GM19025 (cell line): ENCODE results near the gene PKD1.

Source experiments
- ATAC-seq: cut with Tn5 transposase; IDR thresholded peaks from one replicate; pipeline ENCODE4 v1.9.1; 2021; ENCODE audit warnings: mild to moderate bottlenecking, low read depth, moderate library complexity; ENCODE audit not compliant: unreplicated experiment

Gene PKD1

DNA sequence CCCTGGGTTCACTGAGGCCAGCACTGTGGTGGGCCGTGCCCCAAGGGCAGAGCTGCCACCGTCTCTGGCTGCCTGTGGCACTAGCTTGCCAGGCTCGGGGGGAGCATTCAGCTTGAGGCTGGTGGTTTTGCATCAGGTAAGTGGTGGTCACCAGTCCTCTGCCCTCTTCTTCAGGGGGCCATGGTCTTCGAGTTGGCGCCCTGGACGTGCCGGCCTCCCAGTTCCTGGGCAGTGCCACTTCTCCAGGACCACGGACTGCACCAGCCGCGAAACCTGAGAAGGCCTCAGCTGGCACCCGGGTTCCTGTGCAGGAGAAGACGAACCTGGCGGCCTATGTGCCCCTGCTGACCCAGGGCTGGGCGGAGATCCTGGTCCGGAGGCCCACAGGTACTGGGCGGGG is 55.7 kb downstream of the PKD1 start:
- ATAC-seq, result no peak

DNA sequence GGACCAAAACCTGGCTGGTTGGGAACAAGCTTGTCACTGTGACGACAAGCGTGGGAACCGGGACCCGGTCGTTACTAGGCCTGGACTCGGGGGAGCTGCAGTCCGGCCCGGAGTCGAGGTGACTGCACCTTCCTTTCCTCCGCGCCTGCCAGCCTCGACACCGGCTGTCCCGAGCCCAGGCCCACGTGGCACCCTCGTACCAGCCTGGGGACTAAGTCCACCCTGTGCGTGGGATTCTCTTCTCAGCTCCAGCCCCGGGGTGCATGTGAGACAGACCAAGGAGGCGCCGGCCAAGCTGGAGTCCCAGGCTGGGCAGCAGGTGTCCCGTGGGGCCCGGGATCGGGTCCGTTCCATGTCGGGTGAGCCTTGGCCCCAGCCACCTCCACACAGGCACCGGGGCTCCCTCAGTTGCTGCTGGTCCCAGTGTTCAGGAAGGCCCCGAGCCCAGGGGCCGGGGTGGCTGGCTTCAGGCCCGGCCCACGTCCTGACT is 56.3 kb downstream of the PKD1 start:
- no peak for ATAC-seq

DNA sequence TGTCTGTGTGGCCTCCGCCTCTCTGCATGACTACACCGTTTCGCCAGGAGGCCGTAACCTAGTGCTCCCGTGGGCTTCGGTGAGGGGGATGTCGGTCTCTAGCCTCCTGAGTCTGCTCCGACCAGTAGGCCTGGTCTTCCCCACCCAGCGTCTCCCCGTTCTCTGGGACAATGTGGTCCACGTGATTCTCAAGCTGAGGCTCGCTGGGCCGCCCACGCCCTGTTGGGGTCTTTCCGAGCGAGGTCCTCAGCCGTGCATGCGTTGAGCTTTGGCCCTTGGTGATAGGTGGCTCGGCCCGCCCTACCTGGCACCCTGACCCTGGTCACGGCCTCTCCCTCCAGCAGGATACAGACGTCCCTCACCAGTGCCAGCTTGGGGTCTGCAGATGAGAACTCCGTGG is 57.0 kb downstream of the PKD1 start:
- no peak for ATAC-seq

DNA sequence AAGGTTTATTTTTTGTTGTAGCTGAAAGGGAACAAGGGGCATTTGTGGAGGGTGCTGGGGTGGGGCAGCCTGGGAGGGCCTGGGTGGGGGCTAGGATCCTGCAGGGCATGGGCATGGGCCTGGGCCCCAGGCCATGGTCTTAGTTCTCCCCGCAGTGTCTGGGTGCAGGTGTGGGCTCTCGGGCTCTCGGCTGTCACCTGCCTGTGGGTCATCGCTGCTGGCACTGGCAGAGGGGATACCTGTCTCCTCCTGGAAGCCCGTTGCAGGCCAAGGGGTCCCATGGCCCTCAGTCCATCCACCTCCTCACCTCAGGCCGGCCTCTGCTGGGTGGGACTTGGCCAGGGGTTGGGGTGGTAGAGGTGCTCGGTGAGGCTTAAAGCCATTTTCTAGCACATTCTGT is 57.6 kb downstream of the PKD1 start:
- no peak for ATAC-seq

DNA sequence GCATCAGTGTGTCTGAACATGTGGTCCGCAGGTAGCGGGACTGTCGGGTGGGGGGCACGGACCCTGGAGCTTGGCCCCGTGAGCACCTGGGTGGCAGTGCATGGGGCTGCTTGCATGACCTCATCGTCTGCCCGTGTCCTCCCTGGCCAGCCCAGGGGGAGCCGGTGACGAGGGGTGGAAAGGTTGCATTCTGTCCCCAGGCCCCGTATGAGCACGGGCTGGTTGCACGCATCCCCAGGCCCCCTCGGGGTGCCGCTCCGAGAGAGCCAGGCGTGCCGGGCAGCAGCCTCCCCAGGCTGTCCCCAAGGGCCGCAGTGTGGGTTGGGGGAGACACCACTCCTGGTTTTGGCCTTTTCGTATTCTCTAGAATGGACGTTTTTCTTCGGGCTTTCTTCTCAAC is 58.0 kb downstream of the PKD1 start:
- ATAC-seq, result no peak

DNA sequence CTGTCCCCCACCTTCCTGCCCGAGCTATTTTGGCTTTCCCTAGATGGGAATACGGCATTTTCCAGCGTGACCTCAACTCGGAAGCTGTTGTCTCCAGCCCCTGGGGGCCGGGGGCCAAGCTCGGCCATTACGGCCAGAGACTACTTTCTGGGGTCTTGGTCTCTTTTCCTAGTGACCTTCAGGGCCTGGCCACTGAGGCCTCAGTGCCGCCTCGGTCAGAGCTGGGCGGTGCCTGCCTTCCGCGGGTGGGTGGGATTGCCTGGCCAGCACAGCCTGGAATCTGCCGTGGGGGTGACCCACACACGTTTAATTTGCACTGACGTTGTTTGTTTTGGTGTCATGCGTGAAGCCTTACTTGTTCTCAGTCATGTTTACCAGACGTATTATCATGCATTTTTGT is 58.7 kb downstream of the PKD1 start:
- no peak for ATAC-seq

DNA sequence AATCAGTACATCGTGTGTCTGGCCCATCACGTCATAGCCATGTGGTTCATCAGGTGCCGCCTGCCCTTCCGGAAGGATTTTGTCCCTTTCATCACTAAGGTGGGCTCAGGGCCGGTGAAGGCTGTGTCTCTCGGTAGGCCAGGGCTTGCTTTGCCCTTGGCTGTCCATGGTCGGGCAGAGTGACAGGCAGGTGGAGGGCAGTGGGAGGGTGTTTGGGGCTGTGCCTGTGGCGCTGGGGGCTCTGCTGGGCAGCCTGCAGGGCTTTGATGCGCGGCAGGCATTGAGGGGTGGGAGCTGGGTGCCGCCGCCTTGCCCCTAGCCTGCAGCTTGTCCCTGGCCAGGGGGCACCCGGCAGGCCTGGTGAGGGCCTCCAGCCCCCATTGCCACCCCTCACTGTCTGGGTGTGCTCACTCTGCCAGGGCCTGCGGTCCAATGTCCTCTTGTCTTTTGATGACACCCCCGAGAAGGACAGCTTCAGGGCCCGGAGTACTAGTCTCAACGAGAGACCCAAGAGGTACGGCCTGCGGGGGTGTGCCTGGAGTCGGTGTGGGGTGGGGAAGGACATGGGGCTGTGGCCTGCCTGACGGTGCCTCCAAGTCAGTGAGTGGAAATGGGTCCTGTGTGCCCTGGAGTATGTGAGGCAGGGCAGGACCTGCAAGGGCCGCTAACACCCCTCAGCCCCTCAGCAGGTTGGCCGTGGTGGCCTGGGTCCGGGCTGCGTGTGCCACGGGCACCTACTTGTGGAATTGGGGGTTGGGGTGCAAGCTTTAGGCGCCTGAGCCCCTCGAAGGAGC is 59.4 kb downstream of the PKD1 start:
- no peak for ATAC-seq

DNA sequence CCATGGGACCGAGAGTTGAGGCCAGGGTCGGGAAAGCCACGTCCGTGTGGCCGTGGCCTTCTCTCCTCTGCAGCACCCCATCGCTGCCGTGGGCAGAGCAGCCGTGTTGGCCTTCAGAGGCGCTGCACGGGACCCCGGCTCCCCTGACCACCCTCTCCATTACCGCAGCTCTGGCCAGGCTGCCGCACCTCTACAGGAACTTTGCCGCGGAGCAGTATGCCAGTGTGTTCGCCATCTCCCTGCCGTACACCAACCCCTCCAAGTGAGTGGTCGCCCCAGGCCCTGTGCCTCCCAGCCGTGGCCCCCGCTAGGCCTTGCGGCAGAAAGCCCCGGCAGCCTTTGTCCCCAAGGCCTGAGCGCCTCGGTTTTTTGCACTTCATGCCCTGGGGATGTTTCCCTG is 60.1 kb downstream of the PKD1 start:
- no peak for ATAC-seq

DNA sequence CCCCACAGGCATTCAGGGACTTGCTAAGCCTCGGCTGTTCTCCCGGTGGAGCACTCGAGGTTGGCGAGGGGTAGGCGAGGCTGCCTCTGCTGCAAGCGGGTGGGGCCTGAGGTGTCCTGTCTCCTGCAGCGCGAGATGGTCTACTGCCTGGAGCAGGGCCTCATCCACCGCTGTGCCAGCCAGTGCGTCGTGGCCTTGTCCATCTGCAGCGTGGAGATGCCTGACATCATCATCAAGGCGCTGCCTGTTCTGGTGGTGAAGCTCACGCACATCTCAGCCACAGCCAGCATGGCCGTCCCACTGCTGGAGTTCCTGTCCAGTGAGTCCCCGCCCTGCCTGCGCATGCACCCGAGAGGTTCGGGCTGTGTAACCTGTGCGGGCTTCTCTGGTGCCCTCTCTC is 61.6 kb downstream of the PKD1 start:
- ATAC-seq, result no peak

DNA sequence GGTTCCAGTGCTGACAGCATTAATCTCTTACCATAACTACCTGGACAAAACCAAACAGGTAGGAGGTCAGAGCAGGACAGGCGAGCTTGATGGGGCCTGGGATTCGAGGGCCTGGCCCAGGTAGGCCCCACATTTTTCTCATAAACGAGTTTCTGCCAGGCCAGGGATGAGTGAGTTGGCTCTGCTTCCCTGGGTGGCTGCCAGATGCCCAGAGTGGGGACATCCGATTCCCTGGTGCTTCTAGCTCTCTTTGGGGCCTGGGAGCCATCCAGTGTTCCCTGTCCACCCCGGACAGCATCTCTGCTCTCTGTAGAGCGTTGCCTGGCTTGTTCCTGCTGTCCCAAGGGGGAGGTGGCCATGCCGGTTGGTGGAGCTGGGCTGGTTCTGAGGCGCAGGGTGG is 62.8 kb downstream of the PKD1 start:
- no peak for ATAC-seq

DNA sequence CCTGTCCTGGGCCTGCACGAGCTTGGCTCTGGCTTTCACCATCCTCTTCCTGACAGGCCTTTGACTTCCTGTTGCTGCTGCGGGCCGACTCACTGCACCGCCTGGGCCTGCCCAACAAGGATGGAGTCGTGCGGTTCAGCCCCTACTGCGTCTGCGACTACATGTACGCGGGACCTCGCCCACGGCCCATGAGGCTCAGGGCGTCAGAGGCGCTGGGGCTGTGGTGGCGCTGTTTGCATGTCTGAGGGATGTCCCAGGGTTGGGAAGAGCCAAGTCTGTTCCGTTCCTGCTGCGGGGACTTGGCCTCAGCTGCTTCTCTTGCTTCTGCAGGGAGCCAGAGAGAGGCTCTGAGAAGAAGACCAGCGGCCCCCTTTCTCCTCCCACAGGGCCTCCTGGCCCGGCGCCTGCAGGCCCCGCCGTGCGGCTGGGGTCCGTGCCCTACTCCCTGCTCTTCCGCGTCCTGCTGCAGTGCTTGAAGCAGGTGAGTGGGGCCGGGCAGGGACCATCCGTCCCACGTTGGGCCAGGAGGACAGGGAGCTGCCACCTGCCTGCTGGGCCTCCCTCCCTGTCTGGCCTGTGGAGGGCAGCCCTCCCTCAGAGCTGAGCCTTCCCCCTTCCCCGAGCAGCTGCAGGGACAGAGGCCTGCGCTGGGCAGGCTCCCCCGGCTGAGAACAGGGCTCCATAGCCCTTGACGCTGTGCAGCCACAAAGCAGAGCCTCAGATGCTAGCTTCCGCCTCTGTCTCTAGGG is 64.1 kb downstream of the PKD1 start:
- ATAC-seq, result no peak

DNA sequence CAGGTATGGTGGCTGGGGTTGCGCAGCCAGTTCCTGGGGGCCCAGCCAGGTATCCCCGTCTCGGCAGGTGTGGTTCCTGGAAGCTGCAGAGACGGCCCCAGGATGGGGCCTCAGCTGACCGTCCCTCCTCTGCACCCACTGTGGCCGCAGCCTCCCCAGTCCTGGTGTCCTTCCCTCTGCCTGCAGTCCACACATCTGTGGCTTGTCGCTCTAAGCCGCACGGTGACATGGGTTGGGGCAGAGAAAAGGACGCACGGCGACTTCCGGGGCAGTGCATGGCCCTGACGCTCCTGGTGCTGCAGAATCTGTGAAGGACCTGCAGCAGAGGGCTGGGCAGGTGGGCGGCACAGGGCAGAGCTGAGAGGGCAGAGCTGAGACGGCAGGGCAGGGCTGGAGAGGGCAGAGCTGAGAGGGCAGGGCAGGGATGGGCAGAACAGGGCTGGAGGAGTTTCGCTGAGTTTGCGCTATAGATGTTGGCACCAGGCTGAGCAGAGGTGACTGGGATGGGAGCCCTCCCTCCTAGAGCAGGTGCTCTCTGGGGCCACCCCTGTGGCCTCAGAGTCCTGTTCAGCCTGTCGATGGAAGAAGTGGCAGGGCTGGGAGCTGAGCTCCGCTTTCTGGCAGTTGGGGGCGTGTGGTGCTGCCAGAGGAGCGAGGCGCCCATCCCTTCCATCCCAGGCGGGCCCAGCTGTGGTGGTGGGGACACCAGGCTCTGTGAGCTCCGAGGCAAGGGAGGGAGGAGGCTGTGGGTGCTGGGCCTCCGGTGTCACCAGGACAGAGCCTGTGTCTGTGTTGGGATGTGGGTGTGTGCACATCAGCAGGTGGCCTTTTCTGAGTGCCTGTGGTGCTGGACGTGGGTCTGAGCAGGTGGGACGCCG is 64.9 kb downstream of the PKD1 start:
- no peak for ATAC-seq

DNA sequence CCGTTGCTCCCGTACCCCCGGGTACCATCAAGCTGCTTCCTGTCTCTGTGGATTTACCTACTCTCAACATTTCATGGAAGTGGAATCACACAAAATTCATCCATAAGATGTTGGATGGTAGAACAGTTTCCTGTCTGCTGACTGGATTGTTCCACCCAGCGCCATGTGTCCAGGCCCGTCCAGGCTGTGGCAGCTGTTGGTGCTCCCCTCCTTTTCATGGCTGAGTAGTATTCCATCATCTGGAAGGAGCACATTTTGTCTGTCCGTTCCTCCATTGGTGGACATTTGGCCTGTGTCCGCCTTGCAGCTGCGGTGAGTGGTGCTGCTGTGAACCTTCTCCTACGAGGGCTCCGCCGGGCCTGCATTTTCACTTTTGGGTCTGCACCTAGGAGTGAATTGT is 69.6 kb downstream of the PKD1 start:
- no peak for ATAC-seq

DNA sequence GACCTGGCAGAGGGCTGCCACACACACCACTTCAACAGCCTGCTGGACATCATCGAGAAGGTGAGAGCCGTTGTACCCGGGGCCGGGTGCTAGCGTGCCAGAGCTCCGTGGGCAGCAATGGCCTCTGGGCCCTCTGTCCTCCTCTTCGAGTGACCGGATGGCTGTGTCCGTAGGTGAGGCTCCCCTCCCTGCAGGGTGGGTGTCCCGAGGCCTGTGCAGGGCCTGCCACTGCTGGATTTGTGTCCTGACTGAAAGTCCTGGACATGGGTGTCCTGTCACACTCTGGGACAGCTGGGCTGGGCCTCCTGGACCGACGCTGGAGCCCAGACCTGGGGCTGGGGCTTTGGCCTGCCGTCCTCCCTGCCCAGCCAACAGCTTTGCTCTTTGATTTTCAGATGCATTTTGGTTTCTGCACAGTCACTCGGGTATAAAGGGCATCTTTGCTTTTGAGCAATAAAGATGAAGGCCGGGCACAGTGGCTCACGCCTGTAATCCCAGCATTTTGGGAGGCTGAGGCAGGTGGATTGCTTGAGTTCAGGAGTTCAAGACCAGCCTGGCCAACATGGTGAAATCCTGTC is 71.2 kb downstream of the PKD1 start:
- ATAC-seq, result no peak

DNA sequence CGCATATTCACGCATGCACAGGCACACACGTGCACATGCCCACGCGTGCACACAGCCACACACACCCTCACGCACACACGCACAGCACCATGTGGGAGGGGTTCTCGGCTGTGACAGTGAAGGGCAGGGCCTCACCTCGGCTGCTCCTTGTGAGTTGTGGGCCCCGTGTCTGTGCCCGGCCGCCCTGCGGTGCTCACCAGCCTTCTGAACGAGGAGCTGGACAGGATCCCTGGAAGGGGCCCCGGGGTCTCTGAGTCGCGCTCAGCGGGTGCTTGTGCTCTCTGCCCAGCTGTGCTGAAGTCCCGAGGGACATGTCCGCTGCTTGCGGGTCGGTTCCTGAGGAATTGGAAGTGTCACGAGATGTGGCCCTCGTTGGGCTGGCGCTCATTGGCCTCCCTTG is 71.8 kb downstream of the PKD1 start:
- no peak for ATAC-seq

DNA sequence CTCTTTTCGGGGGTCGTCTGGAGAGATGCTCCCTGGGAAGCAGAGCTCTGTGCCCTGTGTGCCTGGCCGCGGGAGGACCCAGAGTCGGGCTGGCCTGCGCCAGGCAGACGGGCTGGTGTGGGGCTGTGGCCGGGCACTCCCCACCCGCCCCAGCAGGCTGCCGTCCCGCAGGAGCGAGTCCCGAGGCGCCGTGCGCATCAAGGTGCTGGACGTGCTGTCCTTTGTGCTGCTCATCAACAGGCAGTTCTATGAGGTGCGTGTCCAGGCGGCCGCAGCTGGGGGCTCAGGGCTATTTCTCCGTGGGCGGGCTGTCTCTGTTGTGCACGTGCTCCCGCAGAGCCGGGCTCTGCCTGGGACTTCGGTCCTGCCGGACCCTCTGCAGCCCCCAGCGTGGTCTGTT is 72.9 kb downstream of the PKD1 start:
- ATAC-seq, result no peak

DNA sequence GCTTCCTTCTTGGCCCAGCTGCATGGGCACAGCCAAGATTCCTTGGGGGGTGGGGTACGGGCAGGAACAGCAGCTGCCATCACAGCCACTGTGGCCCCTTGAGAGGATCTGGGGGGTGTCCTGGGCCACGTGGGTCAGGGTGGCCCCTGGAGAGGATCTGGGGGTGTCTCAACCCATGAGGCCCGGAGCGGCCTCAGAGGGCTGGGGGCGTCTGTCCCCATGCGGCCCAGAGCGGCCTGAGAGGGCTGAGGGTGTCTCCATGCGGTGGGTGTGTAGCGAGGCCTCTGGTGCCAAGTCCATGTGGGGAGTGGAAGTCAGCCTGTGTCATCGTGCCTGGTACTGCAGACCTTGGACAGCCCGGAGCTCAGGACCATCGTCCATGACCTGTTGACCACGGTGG is 74.2 kb downstream of the PKD1 start:
- ATAC-seq, result no peak

DNA sequence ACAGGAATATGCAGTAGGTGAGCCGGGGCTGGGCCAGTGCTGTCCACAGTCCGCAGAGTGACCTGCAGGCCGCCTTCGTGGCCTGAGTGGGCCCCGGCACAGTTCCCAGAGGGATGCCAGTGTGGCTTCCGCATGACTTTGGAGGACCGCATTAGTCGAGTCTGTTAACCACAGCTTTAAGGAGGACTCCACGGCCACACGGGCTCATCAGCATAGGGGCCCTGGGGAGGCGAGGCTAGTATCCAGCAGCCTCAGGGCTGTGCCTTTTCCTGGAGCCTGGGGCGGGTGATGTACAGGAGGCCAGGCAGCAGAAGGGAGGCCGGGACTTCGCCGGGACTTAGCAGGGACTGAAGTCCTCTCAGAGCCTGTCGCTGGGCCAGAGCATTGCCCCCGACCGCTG is 74.7 kb downstream of the PKD1 start:
- ATAC-seq, result no peak

DNA sequence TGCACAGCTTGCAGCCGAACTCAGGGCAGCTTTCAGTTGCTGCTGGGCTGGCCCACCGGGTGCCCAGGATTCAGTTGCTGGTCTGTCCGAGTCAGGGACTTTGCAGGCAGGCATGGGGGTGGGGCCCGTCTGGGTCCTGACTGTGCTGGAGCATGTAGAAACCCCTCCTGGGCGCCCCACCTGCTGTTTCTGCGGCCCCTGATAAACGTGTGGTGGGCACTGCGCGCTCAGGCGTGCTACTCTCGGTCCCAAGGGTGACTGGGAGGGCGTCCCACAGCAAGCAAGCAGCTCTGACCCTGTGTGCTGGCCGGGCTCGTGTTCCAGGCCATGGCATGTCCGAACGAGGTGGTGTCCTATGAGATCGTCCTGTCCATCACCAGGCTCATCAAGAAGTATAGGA is 75.4 kb downstream of the PKD1 start:
- ATAC-seq, result no peak

DNA sequence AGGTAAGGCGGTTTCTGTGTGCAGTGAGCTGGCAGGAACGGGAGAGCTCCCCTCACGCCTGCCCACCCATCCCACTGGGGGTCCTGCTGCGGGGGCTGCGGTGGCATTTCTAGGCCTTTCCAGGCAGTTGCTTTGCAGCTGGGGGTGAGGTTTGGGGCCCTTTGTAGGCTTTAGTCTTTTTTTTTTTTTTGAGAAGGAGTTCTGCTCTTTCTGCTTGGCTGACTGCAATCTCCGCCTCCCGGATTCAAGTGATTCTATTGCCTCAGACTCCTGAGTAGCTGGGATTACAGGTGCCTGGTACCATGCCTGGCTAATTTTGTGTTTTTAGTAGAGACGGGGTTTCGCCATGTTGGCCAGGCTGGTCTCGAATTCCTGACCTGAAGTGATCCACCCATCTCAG is 76.8 kb downstream of the PKD1 start:
- ATAC-seq, result no peak

DNA sequence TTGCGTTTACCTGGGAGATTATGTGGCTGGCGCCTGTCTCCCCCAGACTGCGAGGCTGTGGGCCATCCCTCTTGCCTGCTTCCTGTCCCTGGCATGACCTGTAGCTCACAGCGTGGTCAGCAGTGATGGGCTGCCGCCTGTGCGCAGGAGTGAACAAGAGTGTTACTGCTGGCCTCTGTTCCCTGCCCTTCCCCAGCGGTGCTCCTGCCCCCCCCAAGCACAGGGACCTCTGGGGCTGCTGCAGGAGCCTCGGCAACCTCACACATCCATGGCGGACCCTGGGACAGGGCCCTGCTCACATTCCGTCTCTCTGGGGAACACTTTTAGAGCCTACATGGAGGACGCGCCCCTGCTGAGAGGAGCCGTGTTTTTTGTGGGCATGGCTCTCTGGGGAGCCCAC is 77.3 kb downstream of the PKD1 start:
- ATAC-seq, result no peak
